Measurements from ENCODE around the gene TUBB2B.

DNA sequence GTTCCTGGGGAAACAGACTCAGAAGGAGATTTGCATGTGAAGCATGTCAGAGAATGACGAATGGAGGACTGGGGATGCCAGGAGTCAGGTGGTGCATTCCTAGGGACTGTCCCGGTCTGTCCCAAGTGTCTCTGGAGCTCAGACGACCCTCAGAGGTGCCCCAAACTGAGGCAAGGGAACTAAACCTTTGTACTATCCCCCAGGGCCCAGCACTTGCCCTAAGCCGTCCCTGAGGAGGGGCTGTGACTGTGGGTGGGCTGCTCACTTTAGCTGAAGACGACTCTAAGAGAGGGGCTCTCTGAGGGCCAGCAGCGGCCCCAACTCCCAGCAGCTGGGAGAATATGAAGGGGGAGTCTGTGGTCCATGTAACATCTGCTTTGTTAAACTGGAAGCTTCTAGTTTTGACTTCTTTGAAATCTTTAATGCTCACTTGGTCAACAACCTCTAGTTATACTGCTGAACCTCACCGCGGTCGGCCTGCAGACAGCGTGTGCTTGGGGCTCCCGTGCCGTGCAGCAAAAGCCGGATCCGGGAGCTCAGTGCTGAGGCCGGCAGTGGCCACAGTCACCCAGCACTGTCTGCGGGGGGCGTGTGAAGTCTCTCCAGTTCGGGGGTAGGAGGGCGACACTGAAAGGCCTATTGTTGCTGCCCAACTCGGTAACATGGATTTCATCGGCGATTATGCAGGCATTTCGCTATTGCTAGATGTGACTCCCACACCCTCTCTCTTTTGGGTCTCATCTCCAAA lies 34.2 kb downstream of the TUBB2B start:
- TF ChIP-seq GATA2 (IDR thresholded peaks at IDR 0.05; ENCODE audit: low read depth, low read length), result no peak
- no peak for TF ChIP-seq GATA3 (IDR thresholded peaks at IDR 0.05; ENCODE audit: low read depth, low read length)
